A172 (cell line): Measurements from ENCODE around the gene PCDHA5. TPM values are rescaled to one million over a fixed set of nuclear protein-coding genes. Genes with fewer than 3 reads are reported as not detected.
"Not testable (repeated sequence)": the region's sequence is repeated elsewhere in the genome, so short reads cannot be mapped to it uniquely, and the experiment has no call there.

ENCODE experiments used
- DNase-seq: peaks from one replicate; pipeline ENCODE4 v3.0.0-alpha.2; 2015; ENCODE audit warnings: low spot score
- total RNA-seq: library from RNA; depleted of rRNA; stranded (reverse); fragments of >200 nt; shearing (Covaris generic); gene quantifications from 2 replicates; pipeline ENCODE4 v1.2.3, GENCODE V29; 2014; rRNA removed

The PCDHA5 gene
- 0.10 and 0.12 TPM in 2 replicates for total RNA-seq

- no peak for DNase-seq
Observed at GRCh38 chr5:140821375-140822280, at the start of gene PCDHA5. Gene PCDHA5, plus strand, starts transcription at chr5:140821613.

GRCh38 chr5:140780512-140780911, 40.9 kb upstream of the PCDHA5 start:
- no peak for DNase-seq

- no peak for DNase-seq
Observed at GRCh38 chr5:140785905-140786686, 35.3 kb upstream of the PCDHA5 start, which contains the start of gene PCDHA1. Gene PCDHA1, plus strand, starts transcription at chr5:140786140.

GRCh38 chr5:140787422-140787821, 34.0 kb upstream of the PCDHA5 start:
- not testable (repeated sequence) for DNase-seq

GRCh38 chr5:140787849-140788504, 33.4 kb upstream of the PCDHA5 start:
- DNase-seq = not testable (repeated sequence)

GRCh38 chr5:140791089-140791488, 30.3 kb upstream of the PCDHA5 start:
- DNase-seq = no peak

GRCh38 chr5:140794595-140795258, 26.7 kb upstream of the PCDHA5 start, which contains the start of gene PCDHA2:
Gene PCDHA2, plus strand, starts transcription at chr5:140794852.
- peak; percentile 54 for DNase-seq

GRCh38 chr5:140795259-140795641, 26.2 kb upstream of the PCDHA5 start:
- DNase-seq = peak; percentile 62

GRCh38 chr5:140796072-140796717, 25.2 kb upstream of the PCDHA5 start:
- not testable (repeated sequence) for DNase-seq

GRCh38 chr5:140796718-140797095, 24.7 kb upstream of the PCDHA5 start:
- no peak for DNase-seq

- DNase-seq = peak; percentile 32
Observed at GRCh38 chr5:140800816-140801493, 20.5 kb upstream of the PCDHA5 start, which contains the start of gene PCDHA3. Gene PCDHA3, plus strand, starts transcription at chr5:140801057.

GRCh38 chr5:140801494-140801841, 19.9 kb upstream of the PCDHA5 start:
- DNase-seq = peak; percentile 31

- DNase-seq = not testable (repeated sequence)
Observed at GRCh38 chr5:140802381-140802780, 19.0 kb upstream of the PCDHA5 start.

- no peak for DNase-seq
Observed at GRCh38 chr5:140802781-140803271, 18.6 kb upstream of the PCDHA5 start.

GRCh38 chr5:140806834-140807775, 14.3 kb upstream of the PCDHA5 start, which contains the start of gene PCDHA4:
Gene PCDHA4, plus strand, starts transcription at chr5:140807068.
- peak; percentile 42 for DNase-seq

- not testable (repeated sequence) for DNase-seq
Observed at GRCh38 chr5:140808241-140808888, 13.0 kb upstream of the PCDHA5 start.

GRCh38 chr5:140808889-140809291, 12.5 kb upstream of the PCDHA5 start:
- no peak for DNase-seq

GRCh38 chr5:140822281-140822629, 842 bp downstream of the PCDHA5 start:
- no peak for DNase-seq
